RWPE1 (cell line): ENCODE measurements around the gene ALKBH5.
A peak's percentile ranks its signal among the peaks of the same experiment; 100 is the strongest.

Experiments used
- CTCF ChIA-PET: fragments of 350-600 bp; sonication (Branson Sonifier 250); formaldehyde crosslinking; extraction: SDS; loops from one replicate; lab custom pipeline; 2021; lab: Yijun Ruan, JAX
- POLR2A ChIA-PET: fragments of 400-600 bp; formaldehyde crosslinking; extraction: SDS; loops from one replicate; lab custom pipeline; 2020; ENCODE audit warnings: antibody characterized with exemption; ENCODE audit not compliant: low non-redundant PET; lab: Yijun Ruan, JAX
- DNase-seq: peaks from one replicate; pipeline ENCODE4 v3.0.0; 2012; ENCODE audit warnings: low spot score
- H3K27ac ChIP-seq: fragments of 450-650 bp; 2 replicates; pipeline ENCODE4 v1.5.1; 2017
- TF ChIP-seq, protein P1 (sequence below): fragments of 450-650 bp; conservative IDR thresholded peaks from 2 replicates; pipeline ENCODE4 v1.5.1; 2017; ENCODE audit warnings: low read depth, mild to moderate bottlenecking

Gene ALKBH5

DNA sequence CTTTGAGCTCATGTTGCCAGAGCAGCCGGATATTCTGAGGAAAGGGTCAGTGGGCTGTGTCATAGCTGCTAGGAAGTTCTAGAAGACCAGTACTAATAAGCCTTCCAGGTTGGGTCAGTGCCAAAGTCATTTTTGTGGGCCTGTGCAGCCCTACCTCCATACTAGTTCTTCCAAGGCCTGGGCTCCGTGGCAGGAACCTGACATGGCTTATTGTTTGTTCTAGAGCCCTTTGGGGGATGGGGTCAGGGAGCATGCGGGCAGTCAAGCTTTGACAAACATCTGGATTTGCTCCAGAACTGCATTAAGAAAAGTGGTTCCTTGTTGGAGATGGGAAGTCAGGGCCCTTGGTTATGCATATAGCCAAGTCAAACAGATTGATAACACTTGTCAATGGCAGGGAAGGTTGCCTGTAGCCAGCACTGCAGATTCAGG is 7.6 kb downstream of the ALKBH5 start:
- TF ChIP-seq, protein P1, sequence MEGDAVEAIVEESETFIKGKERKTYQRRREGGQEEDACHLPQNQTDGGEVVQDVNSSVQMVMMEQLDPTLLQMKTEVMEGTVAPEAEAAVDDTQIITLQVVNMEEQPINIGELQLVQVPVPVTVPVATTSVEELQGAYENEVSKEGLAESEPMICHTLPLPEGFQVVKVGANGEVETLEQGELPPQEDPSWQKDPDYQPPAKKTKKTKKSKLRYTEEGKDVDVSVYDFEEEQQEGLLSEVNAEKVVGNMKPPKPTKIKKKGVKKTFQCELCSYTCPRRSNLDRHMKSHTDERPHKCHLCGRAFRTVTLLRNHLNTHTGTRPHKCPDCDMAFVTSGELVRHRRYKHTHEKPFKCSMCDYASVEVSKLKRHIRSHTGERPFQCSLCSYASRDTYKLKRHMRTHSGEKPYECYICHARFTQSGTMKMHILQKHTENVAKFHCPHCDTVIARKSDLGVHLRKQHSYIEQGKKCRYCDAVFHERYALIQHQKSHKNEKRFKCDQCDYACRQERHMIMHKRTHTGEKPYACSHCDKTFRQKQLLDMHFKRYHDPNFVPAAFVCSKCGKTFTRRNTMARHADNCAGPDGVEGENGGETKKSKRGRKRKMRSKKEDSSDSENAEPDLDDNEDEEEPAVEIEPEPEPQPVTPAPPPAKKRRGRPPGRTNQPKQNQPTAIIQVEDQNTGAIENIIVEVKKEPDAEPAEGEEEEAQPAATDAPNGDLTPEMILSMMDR: no peak
- ChIA-PET POLR2A (no interaction called here), CTCF (interaction anchor here (0.6 to 2.0 kb wide), 3 partner anchors 26 to 377 kb away, joined by 3 to 5 read pairs (median 4); no protein-coding TSS in a partner anchor)
- DNase-seq: no peak
- peak overlapping the region; percentile 47 for H3K27ac ChIP-seq

DNA sequence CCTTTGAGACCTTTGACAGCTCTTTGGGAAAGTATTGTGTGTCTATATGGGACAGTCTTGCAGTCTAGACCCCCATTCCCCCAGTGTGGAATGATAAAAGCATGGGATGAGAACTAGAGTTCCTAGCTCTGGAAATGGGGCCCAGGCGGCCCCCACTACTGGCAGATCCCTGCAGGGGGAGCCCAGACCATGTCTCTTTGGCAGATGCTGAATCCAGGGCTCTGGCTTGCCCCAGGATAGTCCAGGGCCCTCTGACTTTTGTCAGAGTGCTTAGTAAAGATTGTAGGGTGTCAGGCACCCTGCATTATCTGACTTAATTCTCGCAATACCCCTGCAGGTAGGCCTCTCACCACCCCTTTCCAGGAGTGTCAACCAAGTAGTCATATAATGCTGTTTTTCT is 8.3 kb downstream of the ALKBH5 start:
- POLR2A ChIA-PET: no interaction called here
- CTCF ChIA-PET: interaction anchor here (0.5 to 1.5 kb wide), 3 partner anchors 57 to 434 kb away, joined by 3 to 4 read pairs (median 3); no protein-coding TSS in a partner anchor
- TF ChIP-seq, protein P1: no peak
- DNase-seq: no peak
- H3K27ac ChIP-seq: peak overlapping the region; percentile 47

DNA sequence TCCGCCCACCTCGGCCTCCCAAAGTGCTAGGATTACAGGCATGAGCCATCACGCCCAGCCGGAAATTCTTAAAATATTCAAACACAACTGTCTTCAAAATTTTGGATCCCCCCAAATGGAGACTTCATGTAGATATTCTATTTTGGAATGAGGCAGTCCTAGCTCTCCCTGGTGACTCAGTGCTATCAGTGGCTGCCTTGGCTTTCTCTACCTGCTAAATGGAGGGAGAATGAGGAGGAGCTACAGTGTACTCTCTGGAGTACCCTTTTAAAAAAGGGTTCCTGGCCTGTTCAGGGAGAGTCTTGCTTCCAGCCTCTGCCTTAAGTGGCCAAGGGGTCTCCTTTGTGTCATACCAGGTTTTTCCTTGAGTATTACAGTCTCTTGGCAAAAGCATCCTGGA is 10.8 kb downstream of the ALKBH5 start:
- POLR2A ChIA-PET: no interaction called here
- CTCF ChIA-PET: interaction anchor here (0.6 to 1.2 kb wide), 2 partner anchors 23 to 47 kb away, joined by 3 to 4 read pairs; no protein-coding TSS in a partner anchor
- DNase-seq: no peak
- TF ChIP-seq, protein P1: no peak
- no peak overlapping the region for H3K27ac ChIP-seq

DNA sequence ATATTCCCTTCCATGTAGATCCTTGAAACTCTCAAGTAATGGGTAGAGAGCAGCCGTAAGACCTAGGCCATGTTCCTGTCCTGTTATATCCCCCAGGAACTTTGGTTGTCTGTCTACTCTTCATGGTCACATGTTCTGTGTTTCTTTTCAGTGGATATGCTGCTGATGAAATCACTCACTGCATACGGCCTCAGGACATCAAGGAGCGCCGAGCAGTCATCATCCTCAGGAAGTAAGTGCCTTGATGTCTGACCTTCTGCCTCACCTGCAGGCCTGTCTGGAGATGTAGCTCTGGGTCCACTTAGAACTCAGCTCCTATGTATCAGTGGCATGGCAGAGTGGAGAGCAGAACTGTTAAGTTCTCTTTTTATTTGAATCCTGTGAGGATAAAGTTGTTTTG is 11.2 kb downstream of the ALKBH5 start:
- CTCF ChIA-PET: no interaction called here
- no peak overlapping the region for H3K27ac ChIP-seq
- DNase-seq: no peak
- TF ChIP-seq, protein P1: no peak
- POLR2A ChIA-PET: no interaction called here

DNA sequence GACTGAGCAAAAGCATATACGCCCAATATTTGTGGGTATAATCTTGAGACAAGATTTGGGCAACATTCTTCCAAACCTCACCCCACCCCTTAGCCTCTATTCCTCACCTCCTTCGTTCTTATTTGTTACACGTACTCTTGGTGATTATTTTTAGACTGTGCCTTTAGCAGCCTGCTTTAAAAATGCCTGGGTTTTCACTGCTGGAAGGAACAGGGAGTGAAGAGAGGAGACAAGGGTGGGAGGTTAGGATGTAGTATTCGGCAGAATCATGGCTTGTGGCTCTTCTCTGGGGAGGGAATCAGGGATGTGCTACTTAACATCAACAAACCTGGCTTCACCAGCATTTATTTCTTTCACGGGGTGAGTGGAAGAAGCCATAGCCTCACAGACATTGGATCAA is 11.6 kb downstream of the ALKBH5 start:
- ChIA-PET POLR2A (no interaction called here), CTCF (no interaction called here)
- no peak for DNase-seq
- no peak overlapping the region for H3K27ac ChIP-seq
- TF ChIP-seq, protein P1: no peak

DNA sequence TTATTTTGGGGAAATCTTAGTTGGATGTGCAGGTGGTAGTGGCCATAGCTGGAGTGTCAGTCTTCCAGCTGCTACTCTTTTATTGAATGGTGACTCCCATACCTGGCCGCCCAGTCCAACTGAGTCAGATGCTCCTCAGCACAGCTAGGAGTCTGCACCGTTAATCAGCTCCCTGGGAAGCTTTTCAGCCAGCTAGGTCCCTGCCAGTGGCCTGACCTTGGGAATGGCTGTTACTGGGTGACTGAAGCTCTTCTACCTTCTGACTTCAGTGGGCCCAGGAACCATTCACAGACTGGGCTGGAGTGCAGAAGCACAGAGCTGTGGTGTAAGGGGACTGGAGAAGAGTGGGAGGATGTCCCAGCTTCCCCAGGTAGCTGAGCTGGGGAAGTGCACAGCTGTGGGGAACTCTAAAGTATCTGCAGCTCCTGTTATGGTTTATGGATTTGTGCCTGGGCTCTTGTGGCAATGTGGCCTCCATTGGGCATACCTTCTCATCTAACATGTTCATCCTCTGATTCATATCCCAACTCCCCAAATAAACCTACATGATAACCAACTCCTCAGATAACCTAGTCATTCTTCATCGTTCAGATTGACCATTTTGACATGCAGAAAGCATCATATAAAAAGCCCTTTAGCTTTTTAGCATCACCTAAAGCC is 14.0 kb downstream of the ALKBH5 start:
- no peak overlapping the region for H3K27ac ChIP-seq
- TF ChIP-seq, protein P1: no peak
- ChIA-PET CTCF (interaction anchor here (1.1 kb wide), 1 partner anchor 10 kb away, joined by 3 read pairs; no protein-coding TSS in a partner anchor), POLR2A (no interaction called here)
- no peak for DNase-seq
